Measurements from ENCODE around the gene GALNT14. TPM values are rescaled to one million over a fixed set of nuclear protein-coding genes. Genes with fewer than 3 reads are reported as not detected.

The GALNT14 gene
- polyA plus RNA-seq, 1 experiment, result 0.07 TPM

- ChIA-PET POLR2A (no interaction called here), CTCF (no interaction called here)
- no peak for TF ChIP-seq CTCF (IDR thresholded peaks at IDR 0.05; ENCODE audit: low read depth, low read length)
Measured at GRCh38 chr2:30958193-30958917, 179.9 kb downstream of the GALNT14 start.

GRCh38 chr2:30957591-30957990 is 180.6 kb downstream of the GALNT14 start:
- DNase-seq (ENCODE audit: low read depth, low spot score), result no peak
- ChIA-PET POLR2A (no interaction called here), CTCF (no interaction called here)
- H3K27ac ChIP-seq (ENCODE audit: low read depth, low read length), result no peak overlapping the region
- no peaks in the 10 kb centered on the region for H3K27me3 ChIP-seq (ENCODE audit: control insufficient read depth, insufficient read depth, low read length)
- H3K4me3 ChIP-seq (ENCODE audit: low read depth, low read length), result no peak overlapping the region
- TF ChIP-seq CTCF (IDR thresholded peaks at IDR 0.05; ENCODE audit: low read depth, low read length), result no peak
- H3K9me3 ChIP-seq (ENCODE audit: control insufficient read depth, insufficient read depth, low read length), result no peaks in the 10 kb centered on the region

More at GRCh38 chr2:30958193-30958917, 179.9 kb downstream of the GALNT14 start:
- no peak for DNase-seq (ENCODE audit: low read depth, low spot score)
- no peaks in the 10 kb centered on the region for H3K9me3 ChIP-seq (ENCODE audit: control insufficient read depth, insufficient read depth, low read length)
- no peak overlapping the region for H3K27ac ChIP-seq (ENCODE audit: low read depth, low read length)
- no peak overlapping the region for H3K4me3 ChIP-seq (ENCODE audit: low read depth, low read length)
- no peaks in the 10 kb centered on the region for H3K27me3 ChIP-seq (ENCODE audit: control insufficient read depth, insufficient read depth, low read length)

GRCh38 chr2:30956995-30957394 is 181.2 kb downstream of the GALNT14 start:
- no peaks in the 10 kb centered on the region for H3K9me3 ChIP-seq (ENCODE audit: control insufficient read depth, insufficient read depth, low read length)
- ChIA-PET POLR2A (no interaction called here), CTCF (no interaction called here)
- H3K27ac ChIP-seq (ENCODE audit: low read depth, low read length), result no peak overlapping the region
- TF ChIP-seq CTCF (IDR thresholded peaks at IDR 0.05; ENCODE audit: low read depth, low read length), result no peak
- H3K4me3 ChIP-seq (ENCODE audit: low read depth, low read length), result no peak overlapping the region
- no peak for DNase-seq (ENCODE audit: low read depth, low spot score)
- H3K27me3 ChIP-seq (ENCODE audit: control insufficient read depth, insufficient read depth, low read length), result no peaks in the 10 kb centered on the region

GRCh38 chr2:30955516-30956132 is 182.6 kb downstream of the GALNT14 start:
- no peak overlapping the region for H3K27ac ChIP-seq (ENCODE audit: low read depth, low read length)
- no peaks in the 10 kb centered on the region for H3K27me3 ChIP-seq (ENCODE audit: control insufficient read depth, insufficient read depth, low read length)
- ChIA-PET CTCF (no interaction called here), POLR2A (no interaction called here)
- no peak overlapping the region for H3K4me3 ChIP-seq (ENCODE audit: low read depth, low read length)
- H3K9me3 ChIP-seq (ENCODE audit: control insufficient read depth, insufficient read depth, low read length), result no peaks in the 10 kb centered on the region
- DNase-seq (ENCODE audit: low read depth, low spot score), result no peak
- no peak for TF ChIP-seq CTCF (IDR thresholded peaks at IDR 0.05; ENCODE audit: low read depth, low read length)

GRCh38 chr2:30950339-30950738 is 187.9 kb downstream of the GALNT14 start:
- ChIA-PET CTCF (no interaction called here), POLR2A (no interaction called here)
- TF ChIP-seq CTCF (IDR thresholded peaks at IDR 0.05; ENCODE audit: low read depth, low read length), result no peak
- no peak overlapping the region for H3K27ac ChIP-seq (ENCODE audit: low read depth, low read length)
- H3K9me3 ChIP-seq (ENCODE audit: control insufficient read depth, insufficient read depth, low read length), result no peaks in the 10 kb centered on the region
- DNase-seq (ENCODE audit: low read depth, low spot score), result no peak
- H3K27me3 ChIP-seq (ENCODE audit: control insufficient read depth, insufficient read depth, low read length), result peaks cover 2% of the 10 kb centered on the region
- H3K4me3 ChIP-seq (ENCODE audit: low read depth, low read length), result no peak overlapping the region
